Hippocampal formation (tissue), 2 donors: ENCODE results near the gene HINT3.
"Not testable (repeated sequence)": the region's sequence is repeated elsewhere in the genome, so short reads cannot be mapped to it uniquely, and the experiment has no call there.

ENCODE experiments used
- DNase-seq, 2 donors: peaks; one replicate each; lab custom pipeline; 2025; lab: John Stamatoyannopoulos, UW

The HINT3 gene

GRCh38 chr6:125939791-125940190 lies 16.8 kb upstream of the HINT3 start:
- DNase-seq: no peak

- DNase-seq: no peak
Measured at GRCh38 chr6:125940247-125941041, 16.1 kb upstream of the HINT3 start.

- no peak for DNase-seq
Measured at GRCh38 chr6:125942672-125943527, 13.7 kb upstream of the HINT3 start.

- DNase-seq: no peak
Measured at GRCh38 chr6:125943528-125944433, 12.8 kb upstream of the HINT3 start.

GRCh38 chr6:125944434-125944816 lies 12.1 kb upstream of the HINT3 start:
- DNase-seq: peak; percentile 19 to 73

GRCh38 chr6:125944896-125945295 lies 11.7 kb upstream of the HINT3 start:
- DNase-seq: no peak

- DNase-seq: no peak
Measured at GRCh38 chr6:125945378-125946141, 11.0 kb upstream of the HINT3 start.

GRCh38 chr6:125947615-125948014 lies 9.0 kb upstream of the HINT3 start:
- DNase-seq: no peak

- no peak for DNase-seq
Measured at GRCh38 chr6:125948455-125948854, 8.1 kb upstream of the HINT3 start.

GRCh38 chr6:125949069-125949468 lies 7.5 kb upstream of the HINT3 start:
- DNase-seq: no peak

- DNase-seq: no peak
Measured at GRCh38 chr6:125950293-125950692, 6.3 kb upstream of the HINT3 start.

- DNase-seq: not testable (repeated sequence)
Measured at GRCh38 chr6:125950716-125951115, 5.9 kb upstream of the HINT3 start.

GRCh38 chr6:125951323-125951722 lies 5.2 kb upstream of the HINT3 start:
- DNase-seq: no peak

- no peak for DNase-seq
Measured at GRCh38 chr6:125952764-125953501, 3.6 kb upstream of the HINT3 start.

- DNase-seq: no peak
Measured at GRCh38 chr6:125953502-125953875, 3.1 kb upstream of the HINT3 start.

GRCh38 chr6:125954735-125955339 lies 1.7 kb upstream of the HINT3 start:
- no peak for DNase-seq

GRCh38 chr6:125955973-125956372 lies 597 bp upstream of the HINT3 start:
- no peak for DNase-seq

- DNase-seq: no peak
Measured at GRCh38 chr6:125957391-125957693, 772 bp downstream of the HINT3 start.

- peak in 1 of 2 donors; percentile 52 for DNase-seq
Measured at GRCh38 chr6:125957845-125958244, 1.3 kb downstream of the HINT3 start.

GRCh38 chr6:125959041-125959440 lies 2.5 kb downstream of the HINT3 start:
- no peak for DNase-seq
